ENCODE data around the gene TM4SF4.
A peak's percentile ranks its signal among the peaks of the same experiment; 100 is the strongest.

TM4SF4 gene

DNA sequence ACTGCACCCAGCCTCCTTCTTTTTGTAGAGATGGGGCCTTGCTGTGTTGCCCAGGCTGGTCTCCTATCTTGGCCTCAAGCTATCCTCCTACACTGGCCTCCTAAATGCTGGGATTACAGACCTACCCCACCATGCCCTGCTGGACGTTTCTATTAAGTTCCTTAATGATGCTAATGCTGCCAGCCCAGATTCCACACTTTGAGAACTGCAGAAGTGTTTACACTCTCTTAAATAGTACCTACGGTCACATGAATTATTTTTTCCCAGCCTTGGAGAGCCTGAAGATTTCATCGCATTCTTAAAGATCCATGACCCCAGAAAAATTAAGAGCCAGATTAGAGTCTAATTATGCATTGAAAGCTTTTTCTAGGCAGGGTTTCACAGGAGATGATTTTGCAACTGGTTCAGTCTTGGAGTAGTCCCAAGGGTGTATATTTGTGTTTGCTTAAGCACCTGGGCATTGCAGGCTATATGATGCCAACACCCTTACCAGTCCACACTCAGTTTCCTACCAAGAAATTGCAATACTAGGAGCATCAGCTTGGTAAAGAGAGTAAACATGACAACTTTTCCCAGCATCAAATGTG, 36.6 kb downstream of the TM4SF4 start:
- no peak for DNase-seq (ENCODE audit: low read depth in 2 of 3, low spot score in 1 of 3)

DNA sequence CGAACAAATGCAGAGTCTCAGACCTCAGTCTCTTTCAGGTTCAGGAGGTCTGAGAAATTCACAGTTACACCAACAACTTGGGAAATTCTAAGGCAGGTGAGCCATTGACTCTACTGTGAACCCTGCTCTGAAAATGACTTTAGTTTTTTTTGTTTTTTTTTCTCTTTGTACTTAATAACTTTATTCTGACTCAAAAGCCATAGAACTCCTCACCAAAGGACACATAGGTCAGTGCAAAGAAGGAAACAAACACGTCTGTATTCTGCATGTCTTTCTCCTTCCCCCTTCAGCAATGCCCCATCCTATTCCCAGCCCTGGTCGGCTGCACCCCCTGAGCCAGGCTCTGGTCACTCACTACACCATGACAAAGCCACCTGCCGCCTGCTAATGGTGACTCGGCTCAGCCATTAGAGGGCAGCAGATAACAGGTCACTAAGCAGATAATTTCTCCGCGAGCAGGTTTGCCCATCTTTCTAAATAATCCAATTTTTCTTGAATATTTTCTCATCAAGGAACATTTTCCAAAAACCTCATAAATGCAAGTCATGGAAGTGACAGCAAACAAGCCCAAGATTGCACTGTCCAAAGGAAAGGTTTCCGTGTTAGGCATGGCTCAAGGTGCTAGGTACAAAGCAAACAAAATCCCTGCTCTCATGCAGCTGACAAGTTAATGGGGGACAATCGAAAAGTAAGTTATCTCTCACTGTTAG, 37.7 kb downstream of the TM4SF4 start:
- DNase-seq (ENCODE audit: low read depth in 2 of 3, low spot score in 1 of 3) = peak in 1 of 3 donors; percentile 28

DNA sequence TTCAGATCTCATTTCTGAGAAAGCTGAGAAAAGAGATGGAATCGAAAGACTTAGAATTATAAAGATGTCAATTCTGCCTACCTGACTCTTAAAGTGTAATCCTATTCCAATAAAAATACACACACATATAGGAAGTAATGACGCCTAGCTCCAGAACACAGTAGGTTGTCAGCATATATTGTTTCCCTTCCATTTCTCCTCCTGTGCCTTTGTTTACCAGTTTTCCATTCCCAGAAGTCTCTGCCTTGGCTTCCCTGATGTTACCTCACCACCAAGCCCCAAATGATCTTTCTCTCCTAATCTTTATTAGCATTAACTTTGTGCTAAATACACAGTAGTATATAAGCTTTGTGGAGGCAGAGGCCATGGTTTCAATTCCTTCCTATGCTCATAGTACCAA, 40.0 kb downstream of the TM4SF4 start:
- DNase-seq (ENCODE audit: low read depth in 2 of 3, low spot score in 1 of 3) = no peak

DNA sequence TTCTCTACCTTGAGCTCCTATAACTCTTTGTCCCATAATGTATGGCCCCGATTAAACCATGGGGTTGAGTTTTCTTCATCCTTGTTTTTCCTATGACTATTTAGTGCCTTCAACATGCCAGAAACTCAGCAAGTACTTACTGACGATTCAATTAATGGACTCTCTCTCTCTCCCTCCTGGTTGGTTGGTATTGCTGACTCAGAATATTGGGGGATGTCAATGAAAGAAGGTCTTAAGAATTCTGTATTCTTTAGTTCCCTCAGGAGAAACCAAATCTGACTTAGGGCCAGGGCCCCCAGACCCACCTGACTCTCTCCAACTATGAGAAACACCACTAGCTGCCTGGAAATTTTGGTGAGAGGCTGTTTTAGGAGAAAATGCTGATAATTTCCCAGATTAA, 40.8 kb downstream of the TM4SF4 start:
- DNase-seq (ENCODE audit: low read depth in 2 of 3, low spot score in 1 of 3) = no peak

DNA sequence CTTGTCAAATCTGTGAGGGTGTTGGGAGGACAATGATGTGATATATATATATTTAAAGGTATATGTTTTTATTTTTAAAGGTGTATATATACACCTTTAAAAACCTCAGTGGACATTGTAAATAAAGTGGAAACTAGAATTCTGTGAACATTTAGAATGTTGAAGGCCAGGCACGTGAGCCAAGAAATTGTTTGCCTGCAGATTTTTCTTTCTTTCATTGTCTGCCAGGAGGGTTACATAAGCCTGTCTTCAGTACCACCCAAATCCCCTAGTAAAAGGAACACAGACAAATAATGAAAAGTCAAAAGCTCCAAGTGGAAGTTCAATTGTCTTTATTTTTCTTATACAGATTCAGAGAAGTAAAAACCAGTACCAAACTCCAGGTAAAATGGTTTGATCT, 42.4 kb downstream of the TM4SF4 start:
- DNase-seq (ENCODE audit: low read depth in 2 of 3, low spot score in 1 of 3) = no peak

DNA sequence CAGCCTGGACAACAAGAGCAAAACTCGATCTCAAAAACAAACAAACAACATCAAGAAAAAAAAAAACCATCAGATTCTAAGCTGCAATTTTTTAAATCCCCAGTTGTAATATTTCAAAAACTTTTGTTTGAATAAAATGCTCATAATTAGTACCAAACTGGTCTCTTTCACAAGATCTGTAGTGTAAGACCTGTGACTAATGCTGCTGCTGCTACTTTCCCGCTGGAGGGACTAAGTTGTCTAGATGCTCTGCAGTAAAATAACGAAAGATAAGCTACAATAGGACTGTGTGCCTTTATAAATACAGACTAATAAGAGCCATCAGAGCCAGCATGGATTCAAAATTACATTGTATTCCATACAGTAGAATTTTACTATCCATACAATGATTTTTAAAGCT, 45.4 kb downstream of the TM4SF4 start:
- no peak for DNase-seq (ENCODE audit: low read depth in 2 of 3, low spot score in 1 of 3)

GRCh38 chr3:149523512-149524299, 49.2 kb downstream of the TM4SF4 start:
- no peak for DNase-seq (ENCODE audit: low read depth in 2 of 3, low spot score in 1 of 3)

GRCh38 chr3:149527531-149528339, 53.2 kb downstream of the TM4SF4 start:
- DNase-seq (ENCODE audit: low read depth in 2 of 3, low spot score in 1 of 3) = no peak

DNA sequence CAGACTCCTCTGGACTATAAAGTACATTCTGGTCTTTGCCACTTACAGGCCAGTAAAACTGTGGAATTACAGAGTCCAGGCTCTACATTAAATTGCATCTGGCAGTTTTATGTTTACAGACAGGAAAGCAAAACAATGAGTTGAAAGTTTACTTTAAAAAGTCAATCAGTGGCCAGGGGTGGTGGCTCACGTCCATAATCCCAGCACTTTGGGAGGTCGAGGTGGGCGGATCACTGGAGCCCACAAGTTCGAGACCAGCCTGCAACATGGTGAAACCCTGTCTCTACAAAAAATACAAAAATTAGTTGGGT, 53.8 kb downstream of the TM4SF4 start:
- no peak for DNase-seq (ENCODE audit: low read depth in 2 of 3, low spot score in 1 of 3)

- DNase-seq (ENCODE audit: low read depth in 2 of 3, low spot score in 1 of 3) = no peak
Measured at GRCh38 chr3:149529099-149529498, 54.6 kb downstream of the TM4SF4 start.

GRCh38 chr3:149532489-149533180, 58.1 kb downstream of the TM4SF4 start:
- no peak for DNase-seq (ENCODE audit: low read depth in 2 of 3, low spot score in 1 of 3)

DNA sequence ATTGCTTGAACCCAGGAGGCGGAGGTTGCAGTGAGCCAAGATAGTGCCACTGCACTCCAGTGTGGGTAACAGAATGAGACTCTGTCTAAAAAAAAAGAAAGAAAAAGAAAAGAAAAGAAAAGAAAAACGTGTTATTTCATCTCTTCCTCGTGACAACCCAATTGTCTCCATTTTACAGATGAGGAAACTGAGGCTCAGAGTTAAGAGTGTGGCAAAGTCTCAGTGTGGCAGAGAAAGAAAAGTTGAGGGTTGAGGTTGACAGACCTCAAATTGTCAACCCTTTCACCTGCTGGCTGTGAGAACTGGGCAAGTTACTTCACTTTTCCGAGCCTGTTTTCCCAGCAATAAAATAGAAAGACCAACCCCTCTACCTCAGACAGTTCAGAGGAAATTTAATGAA, 59.6 kb downstream of the TM4SF4 start:
- DNase-seq (ENCODE audit: low read depth in 2 of 3, low spot score in 1 of 3) = no peak

DNA sequence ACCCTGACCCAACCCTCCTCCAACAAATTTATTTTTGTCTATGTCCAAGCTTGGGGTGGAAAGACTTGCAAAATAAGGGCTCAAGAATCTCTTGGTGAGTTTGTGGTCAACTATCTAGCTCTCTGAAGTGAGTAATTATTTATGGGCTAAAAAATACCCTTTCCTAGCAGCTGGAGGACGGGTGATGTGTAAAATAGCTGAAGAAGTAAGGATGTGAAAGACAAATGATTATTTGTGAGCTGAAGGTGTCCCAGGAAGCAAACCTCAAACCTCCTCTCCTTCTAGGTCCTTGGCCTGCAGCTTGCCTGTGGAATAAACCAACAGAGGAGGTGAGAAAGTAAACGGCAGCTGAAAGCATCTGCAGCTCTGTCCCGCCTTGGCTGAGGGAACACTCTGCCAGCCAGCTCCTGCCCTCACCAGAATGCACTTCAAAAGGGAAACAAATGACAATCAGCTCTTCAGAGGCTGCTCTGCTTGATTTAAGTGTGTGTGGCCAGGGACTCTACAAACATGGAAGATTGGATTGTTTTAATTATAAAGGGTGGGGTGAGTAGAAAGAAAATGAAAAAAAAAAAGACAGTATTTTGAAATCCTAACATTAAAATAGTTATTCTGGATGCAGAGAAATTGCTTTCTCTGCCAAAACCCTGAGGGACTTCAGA, 60.3 kb downstream of the TM4SF4 start:
- no peak for DNase-seq (ENCODE audit: low read depth in 2 of 3, low spot score in 1 of 3)

GRCh38 chr3:149535333-149535685, 60.8 kb downstream of the TM4SF4 start:
- no peak for DNase-seq (ENCODE audit: low read depth in 2 of 3, low spot score in 1 of 3)

GRCh38 chr3:149536429-149536828, 61.9 kb downstream of the TM4SF4 start:
- no peak for DNase-seq (ENCODE audit: low read depth in 2 of 3, low spot score in 1 of 3)

DNA sequence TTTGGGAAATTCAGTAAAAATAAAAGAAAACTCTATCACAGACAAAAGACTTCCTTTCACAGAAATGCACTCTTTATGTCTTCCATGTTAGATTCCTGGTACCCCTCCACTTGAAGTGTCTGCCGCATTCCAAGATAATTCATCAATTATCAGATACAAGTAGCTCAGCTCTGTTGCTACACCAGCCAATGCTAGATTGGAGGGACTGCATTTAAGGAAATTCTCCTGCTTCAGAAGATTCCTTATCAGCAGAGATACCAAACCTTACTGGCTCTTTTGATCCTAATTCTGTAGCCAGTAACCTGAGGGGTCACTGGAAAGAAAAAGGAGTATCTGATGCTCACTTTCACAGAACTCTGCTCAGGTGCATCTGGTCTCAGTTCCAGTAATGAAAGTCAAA, 63.9 kb downstream of the TM4SF4 start:
- no peak for DNase-seq (ENCODE audit: low read depth in 2 of 3, low spot score in 1 of 3)

GRCh38 chr3:149541091-149541491, 66.6 kb downstream of the TM4SF4 start:
- no peak for DNase-seq (ENCODE audit: low read depth in 2 of 3, low spot score in 1 of 3)

DNA sequence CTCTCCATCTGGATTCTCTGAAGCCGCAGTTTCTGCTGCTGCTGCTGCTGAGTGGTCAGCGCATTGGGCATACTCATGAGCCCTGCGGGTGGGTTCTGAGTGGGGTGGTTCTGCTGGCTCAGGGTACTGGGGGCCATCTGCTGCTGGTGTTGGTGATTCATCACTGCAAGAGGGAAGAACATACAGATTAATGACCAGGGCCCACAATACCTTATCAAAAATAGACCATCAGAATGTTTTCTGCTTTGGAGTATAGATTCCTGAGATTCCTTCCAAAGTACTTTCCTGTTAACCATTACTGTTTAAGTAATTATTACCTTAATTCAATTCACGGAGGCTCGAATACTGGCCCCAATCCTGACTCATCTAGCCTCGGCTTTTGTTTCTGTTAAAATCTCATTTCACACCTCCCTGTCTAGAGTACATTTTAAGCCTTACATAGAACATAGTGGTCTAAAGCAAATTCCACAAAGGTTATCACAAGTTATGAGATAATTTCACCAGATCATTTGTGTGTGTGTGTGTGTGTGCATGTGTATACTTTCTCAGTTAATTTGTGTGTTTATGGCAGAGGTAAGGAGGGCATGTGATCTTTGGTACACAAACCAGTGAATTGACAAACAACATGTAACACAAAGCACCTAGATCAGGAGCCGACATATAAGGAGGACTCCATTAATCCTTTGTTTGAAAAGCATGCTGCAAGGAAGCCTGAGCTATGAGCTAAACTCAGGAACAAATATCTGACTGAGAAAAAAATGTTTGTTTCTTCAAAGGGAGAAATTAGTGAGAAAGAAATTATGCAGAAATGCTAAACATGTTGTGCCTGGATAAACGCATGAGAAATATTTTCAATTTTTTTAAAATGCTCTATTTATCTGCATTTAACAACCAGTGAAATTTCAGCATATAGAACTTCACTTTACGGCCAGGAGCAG, 68.1 kb downstream of the TM4SF4 start:
- DNase-seq (ENCODE audit: low read depth in 2 of 3, low spot score in 1 of 3) = no peak

- no peak for DNase-seq (ENCODE audit: low read depth in 2 of 3, low spot score in 1 of 3)
Measured at GRCh38 chr3:149545049-149545448, 70.6 kb downstream of the TM4SF4 start.

GRCh38 chr3:149547413-149547812, 72.9 kb downstream of the TM4SF4 start:
- no peak for DNase-seq (ENCODE audit: low read depth in 2 of 3, low spot score in 1 of 3)
